Measurements from ENCODE around the gene EBF3. TPM values are rescaled to one million over a fixed set of nuclear protein-coding genes. Genes with fewer than 3 reads are reported as not detected.

EBF3 gene
- total and polyA plus RNA-seq, 9 of the 15 experiments (the other 6 are each of a cell fraction or from before 2014, with no cell fraction given) = not detected

GRCh38 chr10:129792864-129793263 is 171.2 kb downstream of the EBF3 start (continued):
- TF ChIP-seq CHD4 (IDR thresholded peaks at IDR 0.05; ENCODE audit: insufficient read depth, insufficient replicate concordance, low read depth, low read length, poor library complexity, severe bottlenecking) (no peak), POLR2B (IDR thresholded peaks at IDR 0.05; ENCODE audit: low read depth, partially characterized antibody) (no peak), ZNF699 (CRISPR knock-in tag; IDR thresholded peaks at IDR 0.05; ENCODE audit: insufficient replicate concordance) (no peak)
- TF ChIP-seq, protein P1, sequence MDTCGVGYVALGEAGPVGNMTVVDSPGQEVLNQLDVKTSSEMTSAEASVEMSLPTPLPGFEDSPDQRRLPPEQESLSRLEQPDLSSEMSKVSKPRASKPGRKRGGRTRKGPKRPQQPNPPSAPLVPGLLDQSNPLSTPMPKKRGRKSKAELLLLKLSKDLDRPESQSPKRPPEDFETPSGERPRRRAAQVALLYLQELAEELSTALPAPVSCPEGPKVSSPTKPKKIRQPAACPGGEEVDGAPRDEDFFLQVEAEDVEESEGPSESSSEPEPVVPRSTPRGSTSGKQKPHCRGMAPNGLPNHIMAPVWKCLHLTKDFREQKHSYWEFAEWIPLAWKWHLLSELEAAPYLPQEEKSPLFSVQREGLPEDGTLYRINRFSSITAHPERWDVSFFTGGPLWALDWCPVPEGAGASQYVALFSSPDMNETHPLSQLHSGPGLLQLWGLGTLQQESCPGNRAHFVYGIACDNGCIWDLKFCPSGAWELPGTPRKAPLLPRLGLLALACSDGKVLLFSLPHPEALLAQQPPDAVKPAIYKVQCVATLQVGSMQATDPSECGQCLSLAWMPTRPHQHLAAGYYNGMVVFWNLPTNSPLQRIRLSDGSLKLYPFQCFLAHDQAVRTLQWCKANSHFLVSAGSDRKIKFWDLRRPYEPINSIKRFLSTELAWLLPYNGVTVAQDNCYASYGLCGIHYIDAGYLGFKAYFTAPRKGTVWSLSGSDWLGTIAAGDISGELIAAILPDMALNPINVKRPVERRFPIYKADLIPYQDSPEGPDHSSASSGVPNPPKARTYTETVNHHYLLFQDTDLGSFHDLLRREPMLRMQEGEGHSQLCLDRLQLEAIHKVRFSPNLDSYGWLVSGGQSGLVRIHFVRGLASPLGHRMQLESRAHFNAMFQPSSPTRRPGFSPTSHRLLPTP (IDR thresholded peaks at IDR 0.05; ENCODE audit: borderline replicate concordance, extremely low read depth, insufficient read length) = no peak

DNA sequence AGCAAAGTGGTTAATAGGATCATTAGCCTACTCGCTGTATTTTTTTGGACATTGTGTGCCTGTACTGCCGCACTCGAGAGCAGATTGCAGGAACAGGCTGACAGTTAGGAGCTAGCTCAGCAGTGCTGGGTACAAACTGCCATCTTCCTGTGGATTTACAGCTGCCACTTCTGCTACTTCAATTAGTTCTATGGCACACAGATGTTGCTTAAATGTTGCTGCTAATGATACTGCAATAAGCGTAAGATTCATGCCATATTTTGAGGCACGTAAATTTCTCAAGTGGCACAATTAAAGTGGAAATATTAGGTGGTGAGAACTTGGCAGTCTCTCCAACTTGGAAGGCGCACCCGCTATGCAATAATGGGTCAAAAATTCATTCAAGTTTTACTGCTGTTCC is 171.9 kb downstream of the EBF3 start:
- WGBS (ENCODE audit: insufficient coverage, low coverage, missing lambda C conversion rate) = under 1% methylated on average over 7 of the region's 7 CpGs
- POLR2A ChIA-PET = no interaction called here
- in situ Hi-C loops (cut with MboI) = no loop called here
- TF ChIP-seq, protein P2, sequence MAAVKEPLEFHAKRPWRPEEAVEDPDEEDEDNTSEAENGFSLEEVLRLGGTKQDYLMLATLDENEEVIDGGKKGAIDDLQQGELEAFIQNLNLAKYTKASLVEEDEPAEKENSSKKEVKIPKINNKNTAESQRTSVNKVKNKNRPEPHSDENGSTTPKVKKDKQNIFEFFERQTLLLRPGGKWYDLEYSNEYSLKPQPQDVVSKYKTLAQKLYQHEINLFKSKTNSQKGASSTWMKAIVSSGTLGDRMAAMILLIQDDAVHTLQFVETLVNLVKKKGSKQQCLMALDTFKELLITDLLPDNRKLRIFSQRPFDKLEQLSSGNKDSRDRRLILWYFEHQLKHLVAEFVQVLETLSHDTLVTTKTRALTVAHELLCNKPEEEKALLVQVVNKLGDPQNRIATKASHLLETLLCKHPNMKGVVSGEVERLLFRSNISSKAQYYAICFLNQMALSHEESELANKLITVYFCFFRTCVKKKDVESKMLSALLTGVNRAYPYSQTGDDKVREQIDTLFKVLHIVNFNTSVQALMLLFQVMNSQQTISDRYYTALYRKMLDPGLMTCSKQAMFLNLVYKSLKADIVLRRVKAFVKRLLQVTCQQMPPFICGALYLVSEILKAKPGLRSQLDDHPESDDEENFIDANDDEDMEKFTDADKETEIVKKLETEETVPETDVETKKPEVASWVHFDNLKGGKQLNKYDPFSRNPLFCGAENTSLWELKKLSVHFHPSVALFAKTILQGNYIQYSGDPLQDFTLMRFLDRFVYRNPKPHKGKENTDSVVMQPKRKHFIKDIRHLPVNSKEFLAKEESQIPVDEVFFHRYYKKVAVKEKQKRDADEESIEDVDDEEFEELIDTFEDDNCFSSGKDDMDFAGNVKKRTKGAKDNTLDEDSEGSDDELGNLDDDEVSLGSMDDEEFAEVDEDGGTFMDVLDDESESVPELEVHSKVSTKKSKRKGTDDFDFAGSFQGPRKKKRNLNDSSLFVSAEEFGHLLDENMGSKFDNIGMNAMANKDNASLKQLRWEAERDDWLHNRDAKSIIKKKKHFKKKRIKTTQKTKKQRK (IDR thresholded peaks at IDR 0.05; ENCODE audit: borderline replicate concordance, low read depth, low read length) = no peak
- TF ChIP-seq, protein P3, sequence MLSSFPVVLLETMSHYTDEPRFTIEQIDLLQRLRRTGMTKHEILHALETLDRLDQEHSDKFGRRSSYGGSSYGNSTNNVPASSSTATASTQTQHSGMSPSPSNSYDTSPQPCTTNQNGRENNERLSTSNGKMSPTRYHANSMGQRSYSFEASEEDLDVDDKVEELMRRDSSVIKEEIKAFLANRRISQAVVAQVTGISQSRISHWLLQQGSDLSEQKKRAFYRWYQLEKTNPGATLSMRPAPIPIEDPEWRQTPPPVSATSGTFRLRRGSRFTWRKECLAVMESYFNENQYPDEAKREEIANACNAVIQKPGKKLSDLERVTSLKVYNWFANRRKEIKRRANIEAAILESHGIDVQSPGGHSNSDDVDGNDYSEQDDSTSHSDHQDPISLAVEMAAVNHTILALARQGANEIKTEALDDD (IDR thresholded peaks at IDR 0.05) = no peak
- no peak for TF ChIP-seq EP300 (IDR thresholded peaks at IDR 0.05; ENCODE audit: low read length)
- TF ChIP-seq NCOA4 (IDR thresholded peaks at IDR 0.05; ENCODE audit: partially characterized antibody) = no peak
- TF ChIP-seq, protein P4, sequence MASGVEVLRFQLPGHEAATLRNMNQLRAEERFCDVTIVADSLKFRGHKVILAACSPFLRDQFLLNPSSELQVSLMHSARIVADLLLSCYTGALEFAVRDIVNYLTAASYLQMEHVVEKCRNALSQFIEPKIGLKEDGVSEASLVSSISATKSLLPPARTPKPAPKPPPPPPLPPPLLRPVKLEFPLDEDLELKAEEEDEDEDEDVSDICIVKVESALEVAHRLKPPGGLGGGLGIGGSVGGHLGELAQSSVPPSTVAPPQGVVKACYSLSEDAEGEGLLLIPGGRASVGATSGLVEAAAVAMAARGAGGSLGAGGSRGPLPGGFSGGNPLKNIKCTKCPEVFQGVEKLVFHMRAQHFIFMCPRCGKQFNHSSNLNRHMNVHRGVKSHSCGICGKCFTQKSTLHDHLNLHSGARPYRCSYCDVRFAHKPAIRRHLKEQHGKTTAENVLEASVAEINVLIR (CRISPR knock-in tag; IDR thresholded peaks at IDR 0.05) = no peak
- TF ChIP-seq, protein P5, sequence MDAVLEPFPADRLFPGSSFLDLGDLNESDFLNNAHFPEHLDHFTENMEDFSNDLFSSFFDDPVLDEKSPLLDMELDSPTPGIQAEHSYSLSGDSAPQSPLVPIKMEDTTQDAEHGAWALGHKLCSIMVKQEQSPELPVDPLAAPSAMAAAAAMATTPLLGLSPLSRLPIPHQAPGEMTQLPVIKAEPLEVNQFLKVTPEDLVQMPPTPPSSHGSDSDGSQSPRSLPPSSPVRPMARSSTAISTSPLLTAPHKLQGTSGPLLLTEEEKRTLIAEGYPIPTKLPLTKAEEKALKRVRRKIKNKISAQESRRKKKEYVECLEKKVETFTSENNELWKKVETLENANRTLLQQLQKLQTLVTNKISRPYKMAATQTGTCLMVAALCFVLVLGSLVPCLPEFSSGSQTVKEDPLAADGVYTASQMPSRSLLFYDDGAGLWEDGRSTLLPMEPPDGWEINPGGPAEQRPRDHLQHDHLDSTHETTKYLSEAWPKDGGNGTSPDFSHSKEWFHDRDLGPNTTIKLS (IDR thresholded peaks at IDR 0.05; ENCODE audit: borderline replicate concordance, low read depth) = no peak

More for the DNA sequence above, 171.9 kb downstream of the EBF3 start:
- H3K9me3 ChIP-seq (replicated peaks; ENCODE audit: control insufficient read depth, insufficient read depth, low read depth, low read length) = no peaks in the 10 kb centered on the region
- H3K9me1 ChIP-seq (ENCODE audit: control insufficient read depth, insufficient read depth, low read length) = no peaks in the 10 kb centered on the region
- H3K27me3 ChIP-seq (ENCODE audit: control insufficient read depth in 2 of 2, insufficient read depth in 2 of 2, low read length in 2 of 2) = peaks cover 4 to 29% of the 10 kb centered on the region in 2 experiments; a peak in 4 of 5 replicates
- H4K20me1 ChIP-seq (replicated peaks; ENCODE audit: control insufficient read depth, insufficient read depth, low read length) = no peaks in the 10 kb centered on the region
- H3K36me3 ChIP-seq (ENCODE audit: control insufficient read depth, insufficient read depth, low read length) = no peaks in the 10 kb centered on the region
- no peaks in the 10 kb centered on the region for H3K79me2 ChIP-seq (ENCODE audit: control insufficient read depth, insufficient read depth, low read length)
- no peak overlapping the region for H2AFZ ChIP-seq (ENCODE audit: low read depth, low read length)
- DNase-seq (ENCODE audit: extremely low read depth in 1 of 4, low spot score in 3 of 4) (no peak), ATAC-seq (no peak), FAIRE-seq (no peak)
- H3K4me2 ChIP-seq (ENCODE audit: insufficient read depth, low read length) = no peak overlapping the region
- no TSS peak for BruUV-seq (replicated peaks)
- no peaks in the 10 kb centered on the region for H3K4me1 ChIP-seq (replicated peaks in 1 of 2; ENCODE audit: control insufficient read depth in 2 of 2, insufficient read depth in 2 of 2, low read length in 2 of 2)
- H3K9ac ChIP-seq (ENCODE audit: insufficient read depth in 1 of 2, low read depth in 2 of 2, low read length in 2 of 2) = no peak overlapping the region
- no peak overlapping the region for H3K27ac ChIP-seq (ENCODE audit: extremely low read depth, low read depth, low read length)
- intact Hi-C loops (cut with micrococcal nuclease) = no loop called here
- H3K4me3 ChIP-seq = no peak overlapping the region
- CTCF ChIA-PET (ENCODE audit: low intra/inter-chr PET ratio) = no interaction called here
